NCI-H146 treated with DMSO at 0.1 percent for 48 hours (cell line): ENCODE results near the gene DEFB113.
"Not testable (repeated sequence)": the region's sequence is repeated elsewhere in the genome, so short reads cannot be mapped to it uniquely, and the experiment has no call there.

Experiments
- DNase-seq: peaks from one replicate; lab custom pipeline; 2025; ENCODE audit not compliant: unreplicated experiment; lab: John Stamatoyannopoulos, UW

DEFB113 gene, protein sequence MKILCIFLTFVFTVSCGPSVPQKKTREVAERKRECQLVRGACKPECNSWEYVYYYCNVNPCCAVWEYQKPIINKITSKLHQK

DNA sequence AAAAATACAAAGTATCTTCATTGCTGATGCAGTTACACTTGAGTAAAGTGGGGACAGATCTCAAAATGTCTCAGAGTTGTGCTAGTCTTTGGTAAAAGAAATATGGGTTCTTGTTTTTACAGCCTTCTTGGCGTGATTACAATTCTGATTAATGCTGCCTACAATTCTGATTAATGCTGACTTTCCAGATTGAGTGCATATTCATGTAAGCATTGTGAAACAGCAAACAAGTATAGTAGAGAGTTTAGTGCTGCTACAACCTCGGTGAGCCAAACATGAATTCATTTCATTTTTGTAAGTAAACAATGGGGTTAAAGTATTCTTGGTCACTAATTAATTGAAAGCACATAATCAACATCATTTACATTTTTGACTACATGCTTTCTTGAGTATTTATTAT lies at the start of gene DEFB113:
Gene DEFB113 (minus strand): TSS at position 21 of the 400 bp plus-strand sequence. CDS start 0 bp downstream, at position 21.
- DNase-seq, result no peak

DNA sequence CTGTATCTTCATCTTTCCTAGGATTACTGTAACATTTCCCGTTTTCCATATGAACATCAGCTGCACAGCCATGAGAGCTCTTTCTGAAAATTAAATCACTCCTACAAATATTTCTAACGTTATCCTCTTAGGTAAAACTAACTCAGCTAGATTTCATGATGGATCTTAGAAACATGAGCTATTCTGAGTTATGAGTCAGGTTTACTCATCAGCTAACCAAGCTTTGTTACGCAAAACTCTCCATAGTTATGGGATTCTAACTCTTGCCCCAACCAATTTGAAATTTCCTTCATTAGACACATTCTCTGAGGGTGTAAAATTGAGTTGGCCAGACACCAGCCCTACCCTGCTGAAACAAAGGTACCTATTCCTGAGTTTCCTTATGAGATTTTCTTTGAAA lies 38.4 kb upstream of the DEFB113 start:
- DNase-seq, result no peak

DNA sequence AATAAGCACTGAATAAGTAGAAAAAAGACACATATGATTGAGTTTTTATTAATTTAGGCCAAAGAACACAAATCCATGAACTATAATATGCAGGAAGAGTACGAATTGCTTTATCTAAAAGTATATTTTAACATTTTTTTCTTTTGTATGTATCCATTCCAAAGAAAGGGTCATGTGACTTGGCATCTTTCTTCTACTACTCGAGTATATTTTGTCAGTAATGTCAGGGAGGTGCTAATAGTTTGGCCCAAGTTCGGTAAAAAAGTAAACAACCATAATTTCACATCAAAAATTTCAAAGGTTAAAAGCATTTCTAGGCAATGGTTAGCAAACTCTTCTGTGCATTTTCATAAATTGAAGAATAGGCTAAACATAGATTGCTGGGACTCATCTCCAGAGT lies 33.7 kb upstream of the DEFB113 start:
- DNase-seq, result no peak

DNA sequence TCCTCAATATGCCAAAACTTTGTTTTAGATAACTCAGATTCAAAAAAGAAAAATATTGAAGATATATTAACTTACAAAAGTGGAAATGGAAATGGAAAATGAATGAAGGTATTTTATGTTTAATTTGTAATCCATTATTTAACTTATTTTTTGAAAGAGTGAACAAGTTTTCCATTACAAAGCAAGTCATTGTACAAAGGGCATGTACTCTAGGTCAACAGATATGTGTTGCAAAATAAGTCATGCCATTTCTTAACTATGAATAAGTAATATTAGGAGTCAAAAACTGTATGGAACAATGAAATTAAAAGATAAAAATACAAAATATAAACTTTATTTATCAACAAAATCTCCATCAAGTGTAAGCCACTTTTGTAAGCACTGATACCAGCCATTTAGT lies 25.9 kb upstream of the DEFB113 start:
- DNase-seq, result no peak

DNA sequence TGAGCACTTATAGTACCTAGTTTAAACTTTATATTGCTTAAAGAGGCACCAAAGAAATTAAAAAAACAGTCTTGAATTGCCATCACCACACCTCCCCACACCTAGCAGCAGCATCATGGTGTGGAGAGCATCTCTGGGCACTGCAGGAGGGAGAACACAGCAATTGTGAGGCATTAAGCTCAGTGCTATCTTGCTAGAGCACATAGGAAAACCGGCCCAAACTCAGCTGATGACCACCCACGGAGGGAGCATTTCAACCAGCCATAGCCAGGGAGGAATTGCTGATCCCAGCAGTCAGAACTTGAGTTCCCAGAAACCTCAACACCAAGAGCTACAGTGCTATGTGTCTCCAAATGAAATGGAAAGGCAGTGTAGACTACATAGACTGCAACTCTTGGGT lies 19.5 kb upstream of the DEFB113 start:
- DNase-seq, result no peak

DNA sequence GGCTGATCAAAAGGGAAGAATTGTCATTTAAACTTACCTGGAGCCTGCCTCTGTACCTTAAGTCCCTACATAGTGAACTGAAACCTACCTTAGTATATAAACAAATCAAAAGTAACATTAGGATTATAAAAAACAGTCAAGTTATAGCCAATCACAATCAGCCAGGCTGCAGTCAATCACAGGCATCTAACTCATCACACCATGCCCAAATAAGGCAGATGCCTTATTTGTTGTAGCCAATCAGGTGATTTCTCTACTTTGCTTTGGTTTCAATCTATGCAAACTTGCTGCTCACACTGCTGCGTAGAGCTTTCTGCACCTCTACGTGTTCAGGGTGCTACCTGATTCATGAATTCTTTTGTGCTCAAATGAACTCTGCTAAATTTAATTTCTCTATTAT lies 18.3 kb upstream of the DEFB113 start:
- no peak for DNase-seq

DNA sequence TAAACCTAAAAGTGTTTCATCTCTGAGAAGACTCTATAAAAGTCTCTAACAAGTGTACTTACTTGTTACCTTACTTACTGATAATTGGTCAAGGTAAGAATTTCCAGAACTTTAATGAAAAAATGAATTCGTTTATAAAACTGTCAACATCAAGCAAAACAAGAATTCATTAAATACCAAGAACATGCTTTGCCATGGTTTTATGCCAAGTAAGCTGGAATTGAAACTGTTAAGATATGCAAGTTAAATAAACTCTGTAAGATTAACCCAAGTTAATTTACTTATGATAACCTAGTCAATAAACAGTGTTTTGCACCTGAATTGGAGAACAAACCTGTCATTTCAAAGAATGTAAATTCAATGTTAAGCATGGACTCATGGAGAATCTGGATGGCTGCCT lies 17.1 kb upstream of the DEFB113 start:
- no peak for DNase-seq

DNA sequence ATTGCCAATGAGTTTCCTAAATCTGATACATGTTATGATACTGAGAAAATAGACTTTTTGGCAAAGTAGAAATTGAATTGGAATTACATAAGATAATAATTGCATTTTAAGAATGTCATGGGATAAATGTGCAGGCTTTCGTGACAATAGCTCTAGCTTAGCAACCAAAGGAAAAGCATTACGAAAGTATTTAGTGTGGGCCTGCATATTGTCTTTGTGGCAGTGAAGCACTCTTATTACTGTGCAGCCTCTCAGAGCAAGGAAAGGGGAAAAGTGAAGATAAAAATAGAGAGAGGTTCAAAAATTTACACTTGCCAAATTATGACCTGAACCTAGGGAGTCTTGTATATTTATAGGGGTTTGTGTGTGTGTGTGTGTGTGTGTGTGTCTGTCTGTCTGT lies 12.6 kb upstream of the DEFB113 start:
- no peak for DNase-seq

DNA sequence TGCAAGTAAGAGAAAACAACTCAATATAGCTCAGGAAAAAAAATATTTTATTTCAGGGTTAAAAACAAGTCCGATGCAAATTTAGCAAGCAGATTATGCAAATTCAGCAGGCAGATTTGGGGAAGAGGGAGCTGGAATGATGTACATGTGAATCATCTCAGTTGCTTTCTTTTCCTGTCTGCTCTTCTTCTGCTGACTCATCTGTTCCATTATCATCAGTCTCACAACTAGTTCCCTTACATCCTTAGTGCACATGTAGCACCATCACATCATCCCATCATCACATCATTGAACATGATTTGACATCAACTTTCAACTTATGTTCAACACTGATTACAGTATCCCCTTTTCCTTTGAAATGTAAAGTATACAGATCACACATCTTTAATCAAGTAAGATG lies 11.5 kb upstream of the DEFB113 start:
- DNase-seq, result no peak

DNA sequence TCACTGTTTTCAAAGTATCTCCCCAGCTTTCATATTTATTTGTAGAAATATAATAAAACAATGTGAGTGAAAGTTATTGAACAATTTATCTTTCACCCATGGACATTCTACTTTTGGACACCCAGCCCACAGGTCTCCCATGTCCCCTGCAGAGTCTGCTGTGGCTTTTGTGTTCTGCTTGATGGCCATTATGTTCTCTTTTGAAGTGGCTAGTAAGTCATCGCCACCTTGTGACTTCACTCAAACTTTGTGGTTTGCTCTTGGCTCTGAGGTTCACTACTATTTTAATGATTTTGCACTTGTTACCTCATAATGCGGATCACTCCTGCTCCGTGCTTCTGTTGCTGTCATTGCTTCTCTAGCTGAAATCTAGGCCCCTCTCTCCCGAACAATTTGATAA lies 10.2 kb upstream of the DEFB113 start:
- DNase-seq, result no peak

DNA sequence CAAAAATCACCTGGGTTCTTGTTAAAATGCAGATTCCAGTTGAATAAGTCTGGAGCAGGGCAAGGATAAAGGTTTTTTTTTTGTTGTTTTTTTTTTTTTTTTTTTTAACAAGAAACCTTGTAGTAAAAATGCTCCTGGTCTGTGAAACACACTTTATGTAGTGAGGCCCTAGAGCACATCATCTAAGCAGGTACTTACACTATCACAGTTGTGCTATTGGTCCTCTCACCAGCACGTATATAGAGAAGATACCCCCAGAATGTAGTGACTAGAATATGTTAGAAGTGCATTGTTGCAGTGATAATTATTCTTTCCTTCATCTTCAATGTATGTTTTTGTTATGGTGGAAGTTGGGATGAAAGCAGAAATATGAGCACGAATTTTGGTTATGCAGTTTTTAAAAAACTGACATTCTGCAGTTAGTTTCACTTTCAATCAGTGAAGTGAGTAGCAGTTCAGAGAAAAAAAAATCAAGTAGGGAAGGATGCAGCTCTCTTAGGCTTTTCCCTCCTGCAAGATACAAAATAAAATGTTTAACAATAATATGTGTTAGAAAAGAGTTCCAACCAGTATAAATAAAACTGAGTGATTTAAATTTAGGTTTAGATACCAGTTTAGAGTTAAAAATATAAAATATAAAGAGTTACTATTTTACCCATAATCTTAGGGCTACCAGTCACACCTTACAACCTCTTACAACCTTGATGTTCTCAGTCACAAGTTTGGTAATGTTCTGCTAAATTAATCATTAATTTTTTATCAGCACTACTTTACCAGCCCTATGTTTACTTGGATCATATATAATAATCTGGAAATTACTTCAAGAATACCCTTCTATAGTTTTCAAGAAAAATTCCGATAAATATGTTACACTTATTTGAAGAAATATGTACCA lies 9.2 kb upstream of the DEFB113 start:
- DNase-seq, result no peak

DNA sequence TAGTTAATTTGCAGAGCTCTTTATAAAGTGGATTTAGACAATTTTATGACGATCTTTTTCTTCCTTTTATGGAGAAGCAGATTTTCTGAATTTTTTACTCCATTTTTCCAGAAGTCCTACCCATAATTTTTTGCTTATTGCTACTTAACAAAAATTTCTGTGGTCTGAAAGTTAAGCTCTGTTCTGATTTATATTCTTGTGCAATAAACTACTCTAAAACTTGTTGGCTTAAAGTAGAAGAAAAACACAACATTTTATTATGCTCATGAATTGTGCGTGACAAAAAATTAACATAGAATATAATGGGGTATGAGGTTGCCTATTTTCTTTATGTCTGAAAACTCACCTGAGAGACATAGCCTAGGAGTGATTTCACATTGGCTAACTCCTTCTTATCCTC lies 2.6 kb downstream of the DEFB113 start:
- DNase-seq, result no peak

DNA sequence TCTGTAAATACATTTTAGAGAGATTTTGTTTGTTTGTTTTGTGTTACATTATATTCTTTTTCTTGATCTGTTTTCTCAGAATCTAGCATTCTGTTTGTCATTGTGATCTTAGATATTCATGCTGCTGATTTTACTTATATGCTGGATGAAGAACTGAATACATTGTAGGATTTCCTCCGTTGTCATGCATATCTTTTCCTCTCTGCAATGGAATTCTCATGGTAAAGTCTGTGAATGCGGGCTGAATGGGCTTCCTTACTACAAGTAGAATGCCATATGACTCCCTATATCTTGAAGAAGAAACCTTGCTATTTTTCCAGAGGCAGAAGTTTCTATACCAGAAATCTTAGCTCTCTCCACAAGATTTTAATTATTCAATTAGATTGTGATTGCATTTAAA lies 3.1 kb downstream of the DEFB113 start:
- no peak for DNase-seq

DNA sequence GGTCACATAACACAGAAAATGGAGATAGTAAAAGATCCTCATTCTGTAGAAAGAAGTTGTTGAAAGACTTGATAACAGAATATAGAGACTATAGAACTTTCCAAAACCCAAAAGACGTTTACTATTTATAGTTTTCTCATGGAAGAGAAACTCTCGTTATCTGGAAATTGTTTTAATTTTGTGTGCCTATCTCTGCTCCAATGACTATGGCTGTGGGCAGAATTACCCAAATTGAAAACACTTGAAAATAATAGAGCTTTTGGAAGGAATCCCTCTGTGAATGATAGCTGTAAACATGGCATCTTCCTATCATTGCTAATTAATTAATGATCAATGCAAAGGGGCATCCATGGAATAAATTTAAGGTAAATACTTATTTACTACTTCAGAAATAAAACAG lies 5.4 kb downstream of the DEFB113 start, which contains the start of gene DEFB114:
Gene DEFB114 (minus strand): TSS at position 101 of the 400 bp plus-strand sequence. CDS start 59 bp downstream, at position 42.
- no peak for DNase-seq

DNA sequence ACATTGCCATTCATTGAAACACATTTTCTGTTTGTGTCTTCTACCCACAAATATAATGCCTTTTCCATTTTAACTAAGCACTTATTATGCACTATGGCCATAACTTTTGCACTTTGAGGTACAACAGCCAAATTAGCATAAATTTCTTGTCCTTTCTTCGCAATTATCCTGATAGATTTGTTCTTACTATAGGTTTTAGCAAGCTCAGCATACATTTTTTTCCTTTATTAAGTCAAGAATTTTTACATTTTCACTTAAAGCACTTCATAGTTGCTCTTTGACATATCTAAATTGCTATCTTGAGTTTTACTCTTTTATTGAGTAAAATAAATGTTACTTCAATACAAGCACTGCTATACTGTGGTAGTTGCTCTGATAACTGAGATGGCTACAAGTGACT lies 11.2 kb downstream of the DEFB113 start:
- no peak for DNase-seq

DNA sequence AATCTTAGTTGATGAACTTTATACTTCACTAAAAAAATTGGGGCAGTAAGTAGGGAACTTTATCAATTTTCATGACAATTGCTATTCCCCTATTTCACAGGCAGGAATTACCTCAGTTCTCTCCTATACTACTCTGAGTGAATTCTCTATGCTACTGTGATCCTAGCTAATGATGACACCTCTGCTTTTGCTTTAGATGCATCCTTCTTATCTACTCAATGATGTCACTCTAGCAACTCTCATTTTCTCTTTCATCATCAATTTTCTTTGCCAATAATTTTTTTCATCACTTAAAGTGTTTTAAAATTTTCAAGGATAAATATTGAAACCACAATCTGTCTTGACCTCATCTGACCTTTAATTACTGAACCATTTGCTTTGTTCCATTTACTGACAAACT lies 13.6 kb downstream of the DEFB113 start:
- DNase-seq, result no peak

DNA sequence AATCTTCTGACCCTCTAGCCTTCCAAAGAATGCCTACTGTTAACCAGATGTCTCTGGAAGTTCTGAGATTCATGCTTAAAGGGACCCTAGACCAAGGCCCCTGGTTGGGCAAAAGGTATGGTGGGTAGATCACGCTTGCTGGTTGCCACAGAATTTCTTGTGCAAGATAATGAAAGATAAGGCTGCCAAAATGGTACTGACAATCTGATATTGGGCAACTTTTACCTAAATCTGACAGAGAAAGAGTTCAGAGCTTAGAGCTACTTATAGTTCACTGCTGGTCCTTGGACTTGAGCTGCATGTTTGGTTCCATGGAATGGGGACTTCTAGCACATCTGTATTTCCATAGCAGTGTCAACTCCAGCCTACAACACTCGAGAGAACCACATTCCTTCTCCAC lies 17.5 kb downstream of the DEFB113 start:
- no peak for DNase-seq

DNA sequence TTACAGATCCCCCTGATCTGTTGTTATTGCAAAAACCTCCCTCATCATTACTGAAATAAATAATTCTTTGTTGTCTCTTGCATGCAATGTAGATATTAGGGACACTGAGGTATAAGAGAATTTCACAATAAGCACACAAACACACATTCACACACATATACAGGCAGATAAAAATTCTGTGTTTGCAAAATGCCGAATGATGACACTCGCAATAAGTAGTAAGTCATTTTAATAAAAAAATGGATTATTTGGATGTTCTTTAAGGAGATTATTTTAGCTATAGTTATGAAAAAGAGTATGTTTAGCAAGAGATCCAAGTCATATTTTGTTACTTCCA lies 19.0 kb downstream of the DEFB113 start:
- DNase-seq, result no peak

DNA sequence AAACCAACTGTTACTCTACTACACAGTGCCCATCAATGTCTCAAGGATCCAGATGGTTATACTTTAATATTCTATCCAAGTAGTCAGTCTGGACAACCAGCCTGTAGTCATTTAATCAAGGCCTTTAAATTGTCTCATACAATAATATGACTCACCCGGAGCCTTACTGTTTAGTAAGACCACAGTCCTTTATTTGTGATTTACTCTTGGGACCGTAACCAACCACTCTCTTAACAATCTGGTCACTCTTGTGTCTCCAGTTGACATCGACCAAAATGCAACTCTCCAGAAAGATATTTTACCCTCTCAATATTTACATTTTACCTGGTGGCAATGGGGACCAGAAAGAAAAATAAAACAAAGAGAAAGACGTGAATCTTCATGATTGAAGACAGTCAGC lies 20.4 kb downstream of the DEFB113 start:
- no peak for DNase-seq

DNA sequence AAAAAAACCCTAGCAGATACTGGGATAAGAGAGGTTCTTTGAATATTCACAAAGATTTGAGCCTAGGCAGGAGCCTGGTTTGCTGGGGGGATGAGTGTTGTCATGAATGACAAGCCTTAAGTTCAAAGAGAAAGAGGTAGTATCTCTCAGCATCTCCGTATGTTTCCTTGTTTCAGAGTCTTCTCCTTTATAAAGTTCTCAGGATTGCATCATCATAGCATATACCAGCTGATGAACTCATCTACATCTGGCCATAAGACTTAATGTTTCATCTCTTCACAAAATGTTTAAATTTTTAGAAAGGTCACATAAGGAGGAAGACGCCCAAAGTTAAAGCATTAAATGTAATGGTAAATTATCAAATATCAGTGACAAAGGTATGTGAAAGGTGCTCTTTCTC lies 22.6 kb downstream of the DEFB113 start:
- no peak for DNase-seq

DNA sequence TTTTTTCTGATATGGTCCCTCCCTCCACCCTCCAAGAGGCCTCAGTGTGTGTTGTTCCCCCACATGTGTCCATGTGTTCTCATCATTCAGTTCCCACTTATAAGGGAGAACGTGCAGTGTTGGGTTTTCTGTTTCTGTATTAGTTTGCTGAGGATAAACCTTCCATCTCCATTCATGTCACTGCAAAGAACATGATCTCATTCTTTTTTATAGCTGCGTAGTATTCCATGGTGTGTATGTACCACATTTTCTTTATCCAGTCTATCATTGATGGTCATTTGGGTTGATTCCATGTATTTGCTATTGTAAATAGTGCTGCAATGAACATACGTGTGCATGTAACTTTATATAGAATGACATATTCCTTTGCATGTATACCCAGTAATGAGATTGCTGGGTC lies 25.4 kb downstream of the DEFB113 start:
- not testable (repeated sequence) for DNase-seq

DNA sequence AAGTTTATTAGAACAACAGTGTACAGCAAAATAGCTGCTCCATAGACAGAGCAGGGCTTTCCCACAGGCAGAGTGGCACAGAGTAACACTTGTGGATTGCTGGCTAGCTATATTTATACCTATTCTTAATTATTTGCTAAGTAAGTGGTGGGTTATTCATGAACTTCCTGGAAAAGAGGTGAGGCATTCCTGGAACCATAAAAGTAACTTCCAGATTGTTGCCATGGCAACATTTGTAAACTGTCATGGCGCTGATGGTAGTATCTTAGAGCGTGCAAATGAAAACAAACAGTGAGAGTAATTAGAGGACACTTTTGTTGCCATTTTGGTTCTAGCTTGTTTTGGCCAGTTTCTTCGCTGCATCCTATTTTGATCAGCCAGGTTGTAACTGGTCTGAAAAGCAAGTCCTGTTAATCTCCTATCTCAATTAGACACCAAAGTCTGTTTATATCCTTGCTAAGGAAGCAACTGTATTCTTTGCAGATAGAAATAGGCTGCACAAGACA lies 29.4 kb downstream of the DEFB113 start:
- DNase-seq, result no peak

DNA sequence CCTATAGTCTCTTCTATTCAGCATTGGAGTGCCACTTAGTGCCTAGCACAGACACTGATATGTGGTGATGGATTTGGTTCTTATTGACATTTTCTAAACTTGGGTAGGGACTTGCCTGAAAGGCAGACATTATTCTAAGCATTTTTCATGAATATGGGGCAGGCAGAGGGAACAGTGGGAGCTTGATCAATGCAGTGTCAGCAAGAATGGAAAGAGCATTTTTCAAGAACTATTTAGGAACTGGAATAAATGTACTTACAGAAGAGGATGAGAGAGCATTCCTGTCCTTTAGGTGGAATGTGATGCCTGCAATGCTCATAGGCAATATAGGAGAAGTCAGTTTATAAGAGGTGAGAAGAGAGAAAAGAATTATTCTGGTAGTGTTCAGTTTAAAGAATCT lies 31.6 kb downstream of the DEFB113 start:
- DNase-seq, result no peak
